ENCODE results near the gene TBXAS1.
"Not testable (repeated sequence)": the region's sequence is repeated elsewhere in the genome, so short reads cannot be mapped to it uniquely, and the experiment has no call there.

TBXAS1 gene

GRCh38 chr7:139838276-139838675, 9.2 kb downstream of the TBXAS1 start:
- TF ChIP-seq ZFX (IDR thresholded peaks at IDR 0.05) (no peak), CTCF (conservative IDR thresholded peaks at IDR 0.05) (no peak)
- no peak overlapping the region for H3K27ac ChIP-seq

GRCh38 chr7:139838876-139839275, 9.8 kb downstream of the TBXAS1 start:
- no peak overlapping the region for H3K27ac ChIP-seq
- no peak for TF ChIP-seq ZFX (IDR thresholded peaks at IDR 0.05)
- no peak for TF ChIP-seq CTCF (conservative IDR thresholded peaks at IDR 0.05)

GRCh38 chr7:139840776-139841175, 11.7 kb downstream of the TBXAS1 start:
- TF ChIP-seq CTCF (conservative IDR thresholded peaks at IDR 0.05) (no peak), ZFX (IDR thresholded peaks at IDR 0.05) (no peak)
- H3K27ac ChIP-seq, result no peak overlapping the region

GRCh38 chr7:139842401-139843210, 13.5 kb downstream of the TBXAS1 start:
- no peak for TF ChIP-seq ZFX (IDR thresholded peaks at IDR 0.05)
- TF ChIP-seq CTCF (conservative IDR thresholded peaks at IDR 0.05), result no peak

GRCh38 chr7:139843211-139843537, 14.1 kb downstream of the TBXAS1 start:
- not testable (repeated sequence) for H3K27ac ChIP-seq

More at GRCh38 chr7:139842401-139843210, 13.5 kb downstream of the TBXAS1 start:
- no peak overlapping the region for H3K27ac ChIP-seq

GRCh38 chr7:139844779-139845442, 15.8 kb downstream of the TBXAS1 start:
- no peak overlapping the region for H3K27ac ChIP-seq
- no peak for TF ChIP-seq CTCF (conservative IDR thresholded peaks at IDR 0.05)

- no peak for TF ChIP-seq CTCF (conservative IDR thresholded peaks at IDR 0.05)
- no peak overlapping the region for H3K27ac ChIP-seq
These were observed 16.4 kb downstream of the TBXAS1 start for GRCh38 chr7:139845443-139845805.

- TF ChIP-seq CTCF (conservative IDR thresholded peaks at IDR 0.05) (no peak), ZFX (IDR thresholded peaks at IDR 0.05) (no peak)
These were observed 17.2 kb downstream of the TBXAS1 start for GRCh38 chr7:139846297-139846696.

More at GRCh38 chr7:139846297-139846696, 17.2 kb downstream of the TBXAS1 start:
- H3K27ac ChIP-seq, result no peak overlapping the region
